CD1c-positive myeloid dendritic cell (primary cell): ENCODE data around the gene SNAP47.

Experiments
- DNase-seq: peaks from one replicate; pipeline ENCODE4 v3.0.0-alpha.2; 2016; ENCODE audit errors: extremely low spot score

The SNAP47 gene

GRCh38 chr1:227731696-227732585 lies 3.3 kb upstream of the SNAP47 start:
- DNase-seq = no peak

- DNase-seq = no peak
Observed at GRCh38 chr1:227732586-227733308, 2.5 kb upstream of the SNAP47 start.

- DNase-seq = no peak
Observed at GRCh38 chr1:227733309-227733705, 1.9 kb upstream of the SNAP47 start.

- DNase-seq = no peak
Observed at GRCh38 chr1:227733751-227734545, 1.3 kb upstream of the SNAP47 start.

GRCh38 chr1:227734546-227734855 lies 734 bp upstream of the SNAP47 start:
- DNase-seq = no peak

GRCh38 chr1:227735539-227736285 lies 477 bp downstream of the SNAP47 start:
- no peak for DNase-seq

GRCh38 chr1:227736814-227737432 lies 1.7 kb downstream of the SNAP47 start:
- no peak for DNase-seq

GRCh38 chr1:227738820-227739219 lies 3.6 kb downstream of the SNAP47 start:
- DNase-seq = no peak

- no peak for DNase-seq
Observed at GRCh38 chr1:227739636-227740035, 4.4 kb downstream of the SNAP47 start.

- no peak for DNase-seq
Observed at GRCh38 chr1:227740401-227740960, 5.2 kb downstream of the SNAP47 start.

GRCh38 chr1:227741166-227741870 lies 6.1 kb downstream of the SNAP47 start:
- no peak for DNase-seq

GRCh38 chr1:227742738-227743715 lies 7.8 kb downstream of the SNAP47 start:
- DNase-seq = no peak

- DNase-seq = no peak
Observed at GRCh38 chr1:227744668-227745067, 9.4 kb downstream of the SNAP47 start.

- DNase-seq = no peak
Observed at GRCh38 chr1:227745568-227746265, 10.5 kb downstream of the SNAP47 start.

GRCh38 chr1:227746676-227747075 lies 11.4 kb downstream of the SNAP47 start:
- no peak for DNase-seq

GRCh38 chr1:227747382-227747781 lies 12.1 kb downstream of the SNAP47 start:
- DNase-seq = no peak

- no peak for DNase-seq
Observed at GRCh38 chr1:227747948-227748495, 12.8 kb downstream of the SNAP47 start.
